A549 (cell line): Measurements from ENCODE around the gene PITPNM3. TPM values are rescaled to one million over a fixed set of nuclear protein-coding genes. Genes with fewer than 3 reads are reported as not detected.

Source experiments
- ATAC-seq, 2 experiments: fragments of 200-7000 bp in 1 of 2; fragments of >200 bp in 1 of 2; cut with Nextera tagmentation in 1 of 2; cut with Tn5 transposase in 1 of 2; 3 replicates each; pipeline versions ENCODE4 v1.8.0 to v1.9.1; 2018 to 2020; ENCODE audit warnings: mild to moderate bottlenecking in 1 of 2, moderate library complexity in 1 of 2
- CTCF ChIA-PET: fragments of 300-600 bp; sonication (Branson Sonifier 250); formaldehyde crosslinking; extraction: SDS; loops from one replicate; lab custom pipeline; 2021; ENCODE audit warnings: antibody characterized with exemption, inconsistent platforms; lab: Yijun Ruan, JAX
- POLR2A ChIA-PET: fragments of 350-600 bp; formaldehyde crosslinking; extraction: SDS; loops from one replicate; lab custom pipeline; 2021; ENCODE audit warnings: antibody characterized with exemption, inconsistent platforms; lab: Yijun Ruan, JAX
- DNase-seq, 2 experiments: peaks; one replicate each; pipeline versions ENCODE4 v3.0.0 to v3.0.0-alpha.2; 2011 to 2016; ENCODE audit warnings: low read depth in 1 of 2, low spot score in 1 of 2
- FAIRE-seq: peaks from 2 replicates; lab custom pipeline; 2011; peaks lifted over from hg19 to GRCh38; lab: Jason Lieb, UNC
- H3K27ac ChIP-seq, 2 experiments: fragments of >200 bp; sonication (Bioruptor Twin); formaldehyde crosslinking; 3 replicates each; pipeline ENCODE4 v1.5.1; 2016 to 2017
- H3K4me1 ChIP-seq: fragments of >200 bp; sonication (Bioruptor Twin); formaldehyde crosslinking; 3 replicates; pipeline ENCODE4 v1.6.1; 2016
- H3K4me2 ChIP-seq: fragments of >200 bp; sonication (Bioruptor Twin); formaldehyde crosslinking; 3 replicates; pipeline ENCODE4 v1.6.1; 2016
- H3K4me3 ChIP-seq: fragments of >200 bp; sonication (Bioruptor Twin); formaldehyde crosslinking; 3 replicates; pipeline ENCODE4 v1.5.1; 2016
- H3K9me3 ChIP-seq: fragments of >200 bp; sonication (Bioruptor Twin); formaldehyde crosslinking; 3 replicates; pipeline ENCODE4 v1.6.1; 2016
- CBX2 ChIP-seq: fragments of 200-600 bp; sonication (generic); IDR thresholded peaks from 2 replicates; pipeline ENCODE4 v1.6.1; 2016; ENCODE audit warnings: low read depth, mild to moderate bottlenecking, borderline replicate concordance
- HOXA7 ChIP-seq: fragments of 250-450 bp; sonication (Bioruptor Pico); IDR thresholded peaks from 2 replicates; pipeline ENCODE4 v1.5.0; 2020; ENCODE audit warnings: mild to moderate bottlenecking, moderate library complexity
- HOXB13 ChIP-seq: fragments of 250-450 bp; sonication (Bioruptor Pico); IDR thresholded peaks from 2 replicates; pipeline ENCODE4 v1.5.0; 2020; ENCODE audit warnings: low read depth, mild to moderate bottlenecking, moderate library complexity
- KDM1A ChIP-seq: fragments of 200-600 bp; sonication (generic); IDR thresholded peaks from 2 replicates; pipeline ENCODE4 v1.6.1; 2016; ENCODE audit warnings: low read depth, mild to moderate bottlenecking
- KDM5A ChIP-seq: fragments of 200-600 bp; sonication (generic); IDR thresholded peaks from 2 replicates; pipeline ENCODE4 v1.6.1; 2016; ENCODE audit warnings: antibody characterized with exemption, mild to moderate bottlenecking
- NFE2L2 ChIP-seq: fragments of 150-350 bp; conservative IDR thresholded peaks from 2 replicates; pipeline ENCODE4 v1.6.1; 2014; ENCODE audit warnings: low read length
- NPAS2 ChIP-seq: fragments of 250-450 bp; sonication (Bioruptor Pico); IDR thresholded peaks from 2 replicates; pipeline ENCODE4 v1.8.0; 2022; ENCODE audit warnings: mild to moderate bottlenecking, moderate library complexity, borderline replicate concordance
- NR3C1 ChIP-seq: fragments of >200 bp; sonication (Bioruptor Twin); formaldehyde crosslinking; IDR thresholded peaks from 3 replicates; pipeline ENCODE4 v1.6.1; 2017
- POLR2A ChIP-seq: IDR thresholded peaks from 2 replicates; pipeline ENCODE4 v1.6.1; 2012; ENCODE audit warnings: mild to moderate bottlenecking, low read length
- RAD21 ChIP-seq, 2 experiments: fragments of >200 bp in 1 of 2; sonication (Bioruptor Twin) in 1 of 2; formaldehyde crosslinking in 1 of 2; IDR thresholded peaks in 1 of 2; conservative IDR thresholded peaks in 1 of 2; 2 replicates in 1 of 2; 3 replicates in 1 of 2; pipeline ENCODE4 v1.6.1; 2012 to 2018; ENCODE audit warnings: inconsistent platforms in 1 of 2
- ZFP36 ChIP-seq: fragments of 450-650 bp; IDR thresholded peaks from 2 replicates; pipeline ENCODE4 v1.6.1; 2014; ENCODE audit warnings: borderline replicate concordance; ENCODE audit not compliant: partially characterized antibody
- ZNF302 ChIP-seq: fragments of 250-450 bp; sonication (Bioruptor Pico); IDR thresholded peaks from 2 replicates; pipeline ENCODE4 v1.9.0; 2021; ENCODE audit warnings: inconsistent platforms, mild to moderate bottlenecking, moderate library complexity
- ZSCAN20 ChIP-seq: fragments of 250-450 bp; sonication (Bioruptor Pico); IDR thresholded peaks from 2 replicates; pipeline ENCODE4 v1.8.0; 2022; ENCODE audit warnings: mild to moderate bottlenecking, moderate library complexity
- WGBS: methylation state at CpG from one replicate; pipeline ENCODE4 v1.1.6; 2017; ENCODE audit errors: missing lambda C conversion rate; 5-methylcytosine and 5-hydroxymethylcytosine counted together
- polyA plus RNA-seq, 4 experiments: library from polyadenylated mRNA; depleted of rRNA in 3 of 4; stranded (reverse); fragments of >200 nt; fragmentation: RNase III in 1 of 4; extraction: RNeasy Plus Mini Kit Qiagen cat#74134 plus additional on column Dnase treatment in 1 of 4; gene quantifications; 2 replicates in 3 of 4; 3 replicates in 1 of 4; pipeline ENCODE4 v1.2.3, GENCODE V29; 2011 to 2017
- TF ChIP-seq, protein P1 (sequence below): fragments of 150-350 bp; IDR thresholded peaks from 2 replicates; pipeline ENCODE4 v1.6.1; 2014; ENCODE audit warnings: low read depth, mild to moderate bottlenecking, low read length

The PITPNM3 gene
- polyA plus RNA-seq, 2 of the 4 experiments (the other 2 are of a cell fraction), result 0.80 to 2.2 TPM

GRCh38 chr17:6502142-6502541 lies 54.2 kb downstream of the PITPNM3 start:
- Histone ChIP-seq H3K4me2 (no peak overlapping the region), H3K27ac (no peak overlapping the region), H3K4me3 (no peak overlapping the region), H3K4me1 (peaks cover 18% of the 10 kb centered on the region), H3K9me3 (no peaks in the 10 kb centered on the region)
- WGBS, result 88% methylated on average over 11 of the region's 11 CpGs
- no peak for ATAC-seq
- TF ChIP-seq, protein P1, sequence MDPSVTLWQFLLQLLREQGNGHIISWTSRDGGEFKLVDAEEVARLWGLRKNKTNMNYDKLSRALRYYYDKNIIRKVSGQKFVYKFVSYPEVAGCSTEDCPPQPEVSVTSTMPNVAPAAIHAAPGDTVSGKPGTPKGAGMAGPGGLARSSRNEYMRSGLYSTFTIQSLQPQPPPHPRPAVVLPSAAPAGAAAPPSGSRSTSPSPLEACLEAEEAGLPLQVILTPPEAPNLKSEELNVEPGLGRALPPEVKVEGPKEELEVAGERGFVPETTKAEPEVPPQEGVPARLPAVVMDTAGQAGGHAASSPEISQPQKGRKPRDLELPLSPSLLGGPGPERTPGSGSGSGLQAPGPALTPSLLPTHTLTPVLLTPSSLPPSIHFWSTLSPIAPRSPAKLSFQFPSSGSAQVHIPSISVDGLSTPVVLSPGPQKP, result no peak
- TF ChIP-seq ZSCAN20 (CRISPR knock-in tag), result no peak
- POLR2A ChIA-PET, result no interaction called here
- FAIRE-seq, result no peak
- DNase-seq, result no peak
- CTCF ChIA-PET, result interaction anchor here (1.0 to 2.3 kb wide), 6 partner anchors 11 to 113 kb away, joined by 3 to 20 read pairs (median 4); no protein-coding TSS in a partner anchor

GRCh38 chr17:6501359-6501758 lies 55.0 kb downstream of the PITPNM3 start:
- Histone ChIP-seq H3K4me2 (no peak overlapping the region), H3K9me3 (no peaks in the 10 kb centered on the region), H3K4me1 (peaks cover 10% of the 10 kb centered on the region), H3K27ac (no peak overlapping the region), H3K4me3 (no peak overlapping the region)
- DNase-seq (no peak), FAIRE-seq (no peak), ATAC-seq (no peak)
- TF ChIP-seq ZSCAN20 (CRISPR knock-in tag), result no peak
- TF ChIP-seq CBX2, result no peak
- no peak for TF ChIP-seq RAD21 (conservative IDR thresholded peaks at IDR 0.05 in 1 of 2, IDR thresholded peaks at IDR 0.05 in 1 of 2)
- no peak for TF ChIP-seq POLR2A
- CTCF ChIA-PET, result interaction anchor here (1.0 to 1.6 kb wide), 4 partner anchors 15 to 38 kb away, joined by 3 to 5 read pairs (median 4); no protein-coding TSS in a partner anchor
- POLR2A ChIA-PET, result interaction anchor here (1.0 kb wide), 1 partner anchor 16 kb away, joined by 3 read pairs; no protein-coding TSS in a partner anchor
- 52% methylated on average over 3 of the region's 3 CpGs for WGBS

- FAIRE-seq, result no peak
- TF ChIP-seq ZNF302 (CRISPR knock-in tag) (no peak), KDM1A (no peak), NPAS2 (no peak), NFE2L2 (no peak), KDM5A (no peak)
- TF ChIP-seq, all 56 proteins: peak for 0
- ChIA-PET POLR2A (no interaction called here), CTCF (interaction anchor here (4.0 kb wide), 1 partner anchor 25 kb away, joined by 22 read pairs; no protein-coding TSS in a partner anchor)
- no peak overlapping the region for H3K4me2 ChIP-seq
- no peaks in the 10 kb centered on the region for H3K4me1 ChIP-seq
- H3K9me3 ChIP-seq, result no peaks in the 10 kb centered on the region
- 77% methylated on average over 10 of the region's 10 CpGs for WGBS
- no peak overlapping the region for H3K4me3 ChIP-seq
- DNase-seq (no peak), ATAC-seq (no peak)
- no peak overlapping the region for H3K27ac ChIP-seq
These were observed 57.3 kb downstream of the PITPNM3 start for GRCh38 chr17:6498901-6499540.

- ATAC-seq, result no peak
- POLR2A ChIA-PET, result no interaction called here
- WGBS, result 70% methylated on average over 7 of the region's 7 CpGs
- Histone ChIP-seq H3K9me3 (no peaks in the 10 kb centered on the region), H3K4me1 (no peaks in the 10 kb centered on the region), H3K27ac (no peak overlapping the region), H3K4me3 (no peak overlapping the region), H3K4me2 (no peak overlapping the region)
- CTCF ChIA-PET, result interaction anchor here (1.0 to 4.0 kb wide), 3 partner anchors 25 to 28 kb away, joined by 3 to 22 read pairs (median 5); no protein-coding TSS in a partner anchor
- FAIRE-seq, result no peak
- no peak for DNase-seq
- no peak for TF ChIP-seq NR3C1
- no peak for TF ChIP-seq HOXB13 (CRISPR knock-in tag)
- no peak for TF ChIP-seq HOXA7 (CRISPR knock-in tag)
- TF ChIP-seq ZFP36, result no peak
- no peak for TF ChIP-seq NPAS2
These were observed 58.0 kb downstream of the PITPNM3 start for GRCh38 chr17:6498356-6498755.
